Measurements from ENCODE around the gene PHLDA2.

Gene PHLDA2

GRCh38 chr11:2903672-2904011, 25.6 kb downstream of the PHLDA2 start:
- TF ChIP-seq, protein P1, sequence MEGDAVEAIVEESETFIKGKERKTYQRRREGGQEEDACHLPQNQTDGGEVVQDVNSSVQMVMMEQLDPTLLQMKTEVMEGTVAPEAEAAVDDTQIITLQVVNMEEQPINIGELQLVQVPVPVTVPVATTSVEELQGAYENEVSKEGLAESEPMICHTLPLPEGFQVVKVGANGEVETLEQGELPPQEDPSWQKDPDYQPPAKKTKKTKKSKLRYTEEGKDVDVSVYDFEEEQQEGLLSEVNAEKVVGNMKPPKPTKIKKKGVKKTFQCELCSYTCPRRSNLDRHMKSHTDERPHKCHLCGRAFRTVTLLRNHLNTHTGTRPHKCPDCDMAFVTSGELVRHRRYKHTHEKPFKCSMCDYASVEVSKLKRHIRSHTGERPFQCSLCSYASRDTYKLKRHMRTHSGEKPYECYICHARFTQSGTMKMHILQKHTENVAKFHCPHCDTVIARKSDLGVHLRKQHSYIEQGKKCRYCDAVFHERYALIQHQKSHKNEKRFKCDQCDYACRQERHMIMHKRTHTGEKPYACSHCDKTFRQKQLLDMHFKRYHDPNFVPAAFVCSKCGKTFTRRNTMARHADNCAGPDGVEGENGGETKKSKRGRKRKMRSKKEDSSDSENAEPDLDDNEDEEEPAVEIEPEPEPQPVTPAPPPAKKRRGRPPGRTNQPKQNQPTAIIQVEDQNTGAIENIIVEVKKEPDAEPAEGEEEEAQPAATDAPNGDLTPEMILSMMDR (IDR thresholded peaks at IDR 0.05) = no peak

- TF ChIP-seq, protein P1 (IDR thresholded peaks at IDR 0.05) = no peak
Observed at GRCh38 chr11:2902784-2903671, 26.2 kb downstream of the PHLDA2 start.

GRCh38 chr11:2901854-2902783, 27.1 kb downstream of the PHLDA2 start:
- TF ChIP-seq, protein P1 (IDR thresholded peaks at IDR 0.05) = no peak

GRCh38 chr11:2901196-2901796, 27.9 kb downstream of the PHLDA2 start:
- TF ChIP-seq, protein P1 (IDR thresholded peaks at IDR 0.05) = no peak

DNA sequence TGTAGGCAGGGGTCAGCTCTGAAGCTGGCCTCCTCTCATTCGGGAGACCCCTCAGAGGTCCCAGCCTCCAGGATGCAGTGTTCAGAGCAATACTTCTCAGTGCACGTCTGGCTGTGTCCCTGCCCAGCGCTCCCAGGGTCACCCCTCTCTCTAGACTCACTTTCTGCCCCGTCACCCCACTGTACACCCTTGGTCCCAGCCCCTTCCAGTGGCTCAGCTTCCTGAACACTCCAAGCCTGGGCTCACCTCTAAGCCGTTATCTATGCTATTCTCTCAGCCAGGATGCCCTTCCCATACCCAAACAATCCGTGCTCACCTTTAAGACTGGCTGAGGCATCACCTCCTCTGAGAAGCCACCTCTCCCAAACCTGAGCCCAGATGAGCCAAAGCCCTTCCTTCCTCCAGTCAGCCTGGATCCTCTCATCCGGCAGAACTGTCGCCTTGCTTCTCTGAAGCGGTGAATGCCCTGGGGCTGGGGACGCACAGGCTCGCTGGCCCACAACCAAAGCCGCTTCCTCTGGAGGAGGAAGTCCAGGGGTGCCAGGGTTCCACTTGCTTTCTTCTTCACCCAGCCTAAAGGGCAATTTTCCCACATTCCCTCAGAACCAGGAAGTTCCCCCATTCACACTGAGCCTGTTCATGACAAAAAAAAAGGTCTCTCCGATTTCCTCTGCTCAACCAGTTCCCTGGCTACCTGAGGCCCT, 30.0 kb downstream of the PHLDA2 start:
- TF ChIP-seq, protein P1 (IDR thresholded peaks at IDR 0.05) = no peak

- TF ChIP-seq, protein P1 (IDR thresholded peaks at IDR 0.05) = no peak
Observed at GRCh38 chr11:2898366-2899079, 30.7 kb downstream of the PHLDA2 start.
